ENCODE measurements around the gene VPS54. TPM values are rescaled to one million over a fixed set of nuclear protein-coding genes. Genes with fewer than 3 reads are reported as not detected.

The VPS54 gene
- total RNA-seq, 1 experiment from 2014 or later = 20.7 TPM

- no peak overlapping the region for H3K4me2 ChIP-seq
- CTCF ChIA-PET = no interaction called here
- no peak overlapping the region for H3K4me3 ChIP-seq
- peaks cover 18% of the 10 kb centered on the region; the same call in 1 of the 2 replicates for H3K9me3 ChIP-seq (ENCODE audit: insufficient read depth, low read depth)
- no TSS peak for BruUV-seq (replicated peaks)
- H3K4me1 ChIP-seq (replicated peaks; ENCODE audit: insufficient read depth) = no peaks in the 10 kb centered on the region
- POLR2A ChIA-PET (ENCODE audit: unreplicated experiment) = no interaction called here
- intact Hi-C loops (cut with micrococcal nuclease; ENCODE audit: unreplicated experiment) = no loop called here
- peaks cover 22% of the 10 kb centered on the region for H3K36me3 ChIP-seq (ENCODE audit: low read depth)
- no peak for DNase-seq
- H3K79me2 ChIP-seq (ENCODE audit: low read depth) = no peaks in the 10 kb centered on the region
- H3K27ac ChIP-seq = no peak overlapping the region
- H3F3A ChIP-seq (ENCODE audit: insufficient read depth, low read depth) = no peaks in the 10 kb centered on the region; the same call in none of the 2 replicates
- no peaks in the 10 kb centered on the region for H4K20me1 ChIP-seq (ENCODE audit: insufficient read depth)
- H3K27me3 ChIP-seq (ENCODE audit: insufficient read depth, low read depth) = no peaks in the 10 kb centered on the region
- no peak overlapping the region for H2AFZ ChIP-seq
- TF ChIP-seq EZH2 (IDR thresholded peaks at IDR 0.05; ENCODE audit: low read depth) = no peak
- no peak for TF ChIP-seq CTCF (conservative IDR thresholded peaks at IDR 0.05)
- no peaks in the 10 kb centered on the region for H3K9me2 ChIP-seq (ENCODE audit: insufficient read depth)
Measured at GRCh38 chr2:63898839-63899238, 120.4 kb downstream of the VPS54 start.

- TF ChIP-seq CTCF (conservative IDR thresholded peaks at IDR 0.05) = no peak
Measured at GRCh38 chr2:63894167-63894566, 125.1 kb downstream of the VPS54 start.

GRCh38 chr2:63893163-63893562 lies 126.1 kb downstream of the VPS54 start:
- no peaks in the 10 kb centered on the region for H3K27me3 ChIP-seq (ENCODE audit: insufficient read depth, low read depth)
- ChIA-PET POLR2A (ENCODE audit: unreplicated experiment) (no interaction called here), CTCF (no interaction called here)
- BruUV-seq (replicated peaks) = no TSS peak
- no peak overlapping the region for H2AFZ ChIP-seq
- H3K27ac ChIP-seq = no peak overlapping the region
- no peaks in the 10 kb centered on the region for H3K9me2 ChIP-seq (ENCODE audit: insufficient read depth)
- no peak for DNase-seq
- H3K36me3 ChIP-seq (ENCODE audit: low read depth) = peaks cover 38% of the 10 kb centered on the region
- H3K4me2 ChIP-seq = no peak overlapping the region
- no peaks in the 10 kb centered on the region for H3K4me1 ChIP-seq (replicated peaks; ENCODE audit: insufficient read depth)
- TF ChIP-seq CTCF (conservative IDR thresholded peaks at IDR 0.05) (no peak), EZH2 (IDR thresholded peaks at IDR 0.05; ENCODE audit: low read depth) (no peak)
- no peaks in the 10 kb centered on the region for H3K79me2 ChIP-seq (ENCODE audit: low read depth)
- 0 out of 2 replicates have a peak, but pooled peaks cover 3% of the 10 kb centered on the region for H4K20me1 ChIP-seq (ENCODE audit: insufficient read depth)
- no peak overlapping the region for H3K4me3 ChIP-seq
- H3K9me3 ChIP-seq (ENCODE audit: insufficient read depth, low read depth) = no peaks in the 10 kb centered on the region
- intact Hi-C loops (cut with micrococcal nuclease; ENCODE audit: unreplicated experiment) = no loop called here
- no peaks in the 10 kb centered on the region; the same call in 1 of the 2 replicates for H3F3A ChIP-seq (ENCODE audit: insufficient read depth, low read depth)

More at GRCh38 chr2:63894167-63894566, 125.1 kb downstream of the VPS54 start:
- no TSS peak for BruUV-seq (replicated peaks)
- no peak overlapping the region for H3K4me2 ChIP-seq
- no peak overlapping the region for H2AFZ ChIP-seq
- peaks cover 46% of the 10 kb centered on the region for H3K36me3 ChIP-seq (ENCODE audit: low read depth)
- 0 out of 2 replicates have a peak, but pooled peaks cover 3% of the 10 kb centered on the region for H4K20me1 ChIP-seq (ENCODE audit: insufficient read depth)
- H3K4me3 ChIP-seq = no peak overlapping the region
- ChIA-PET POLR2A (ENCODE audit: unreplicated experiment) (no interaction called here), CTCF (no interaction called here)
- H3K4me1 ChIP-seq (replicated peaks; ENCODE audit: insufficient read depth) = no peaks in the 10 kb centered on the region
- H3K9me2 ChIP-seq (ENCODE audit: insufficient read depth) = no peaks in the 10 kb centered on the region
- no peaks in the 10 kb centered on the region for H3K79me2 ChIP-seq (ENCODE audit: low read depth)
- intact Hi-C loops (cut with micrococcal nuclease; ENCODE audit: unreplicated experiment) = no loop called here
- no peak for DNase-seq
- H3F3A ChIP-seq (ENCODE audit: insufficient read depth, low read depth) = no peaks in the 10 kb centered on the region; the same call in 1 of the 2 replicates
- no peaks in the 10 kb centered on the region for H3K27me3 ChIP-seq (ENCODE audit: insufficient read depth, low read depth)
- H3K27ac ChIP-seq = no peak overlapping the region
- H3K9me3 ChIP-seq (ENCODE audit: insufficient read depth, low read depth) = no peaks in the 10 kb centered on the region

Measured in PC-9 (cell line).